Activated CD4-positive, alpha-beta T cell treated with anti-CD3 and anti-CD28 coated beads, Interleukin-2, Interleukin-4, amounts not matched to agents 100 ng/mL and 50 ng/mL, durations not matched to agents 16 hours and 8 hours (primary cell): ENCODE data around the gene NOX3.

Experiments
- DNase-seq: peaks from one replicate; pipeline ENCODE4 v3.0.0-alpha.2; 2020; ENCODE audit warnings: low spot score

Gene NOX3

GRCh38 chr6:155434096-155434495 lies 21.5 kb downstream of the NOX3 start:
- DNase-seq = no peak

DNA sequence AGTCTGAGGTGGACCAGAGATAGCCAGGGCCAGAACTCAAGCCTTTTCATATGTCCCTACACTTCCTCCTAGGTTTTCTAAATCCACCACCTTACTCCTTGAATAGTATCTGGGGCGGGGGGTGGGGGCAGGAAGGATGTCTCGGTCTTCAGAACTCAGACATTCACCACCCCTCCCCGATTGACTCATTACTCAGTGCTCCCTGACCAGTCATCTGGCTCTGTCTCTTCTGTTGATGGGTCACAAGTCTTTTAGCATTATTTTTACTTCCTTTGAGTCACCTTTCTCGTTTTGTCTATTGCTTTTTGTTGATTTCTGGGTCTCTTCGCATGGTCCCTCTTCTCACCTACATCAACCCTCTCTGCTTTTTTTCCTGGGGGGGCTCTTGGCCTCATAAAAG lies 23.3 kb downstream of the NOX3 start:
- DNase-seq = peak; percentile 40

- DNase-seq = no peak
These were observed 26.2 kb downstream of the NOX3 start for GRCh38 chr6:155429321-155429893.

DNA sequence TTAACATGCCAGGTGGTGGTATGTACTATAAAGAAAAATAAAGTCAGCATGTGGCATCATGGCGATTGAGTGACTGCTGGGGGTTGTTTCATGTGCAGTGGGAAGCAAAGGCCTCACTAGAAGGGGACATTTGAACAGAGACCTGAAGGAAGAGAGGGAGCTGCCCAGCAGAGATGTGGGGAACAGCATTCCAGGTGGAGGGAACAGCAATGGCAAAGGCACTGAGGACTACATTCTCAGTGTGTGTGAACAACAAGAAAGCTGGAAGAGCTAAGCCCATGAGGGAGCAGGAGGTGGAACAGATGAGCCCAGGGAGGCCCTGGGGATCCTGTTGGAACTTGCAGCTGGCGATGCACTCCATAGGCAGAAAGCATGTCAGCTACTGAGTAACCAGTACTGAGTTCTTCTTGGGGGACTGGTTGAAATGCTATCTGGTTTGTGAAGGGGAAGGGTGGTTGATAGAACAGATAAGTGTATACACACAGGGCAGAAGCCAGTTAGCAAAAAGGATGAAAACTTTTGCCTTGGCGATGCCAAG lies 29.2 kb downstream of the NOX3 start:
- DNase-seq = no peak

DNA sequence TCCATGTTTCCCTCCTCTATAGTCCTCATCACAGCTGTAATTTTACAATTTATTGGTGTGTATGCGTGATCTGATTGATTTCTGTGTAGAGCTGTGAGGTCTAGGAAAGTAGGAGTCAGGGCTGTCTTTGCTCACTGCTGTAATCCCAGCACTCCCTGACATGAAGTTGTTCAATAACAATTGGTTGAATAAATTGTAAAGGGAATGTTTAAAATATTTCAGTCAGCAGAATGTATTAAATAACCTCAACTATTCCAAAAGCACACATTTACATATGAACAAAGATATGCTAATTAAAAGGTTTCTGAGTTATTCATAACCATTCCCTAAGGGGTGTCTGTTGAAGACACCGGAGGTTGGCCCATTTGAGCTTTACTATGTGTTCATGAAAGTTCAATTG lies 31.5 kb downstream of the NOX3 start:
- DNase-seq = no peak

DNA sequence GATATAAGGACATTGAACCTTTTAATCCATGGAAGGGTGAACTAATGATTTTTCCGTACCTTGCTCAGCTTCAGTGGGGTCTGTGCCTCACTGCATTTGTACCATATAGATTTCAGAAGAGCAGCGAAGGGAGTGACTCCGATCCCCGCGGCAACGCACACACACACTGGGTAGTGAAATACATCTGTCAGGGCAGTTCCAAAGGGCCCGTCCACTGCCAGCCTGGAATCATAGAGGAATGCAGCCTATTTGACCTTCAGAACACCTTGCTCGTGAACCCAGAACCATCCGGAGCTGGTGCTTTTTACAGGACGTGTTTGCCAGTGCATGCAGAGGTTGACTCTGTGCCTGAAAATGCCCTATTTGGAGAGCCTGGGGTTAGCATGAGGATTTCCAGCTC lies 33.0 kb downstream of the NOX3 start:
- no peak for DNase-seq

DNA sequence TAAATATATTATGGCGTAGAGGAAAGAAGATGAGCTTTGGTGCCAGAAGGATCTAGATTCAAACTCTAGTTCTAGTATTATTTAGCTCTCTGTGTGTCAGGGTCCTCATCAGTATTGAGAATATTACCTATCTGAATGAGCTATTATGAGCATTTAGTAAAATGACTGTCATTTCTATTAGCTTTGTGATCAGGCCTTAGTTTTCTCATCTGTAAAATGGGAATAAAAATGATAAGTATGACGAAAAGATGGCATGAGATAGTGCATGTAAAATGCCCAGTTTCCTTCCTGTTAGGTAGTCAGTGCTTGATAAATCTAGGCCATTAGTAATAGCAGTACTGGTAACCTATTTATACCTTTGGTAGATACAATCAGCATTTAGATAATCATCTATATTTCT lies 35.1 kb downstream of the NOX3 start:
- DNase-seq = peak; percentile 15

GRCh38 chr6:155419161-155419560 lies 36.5 kb downstream of the NOX3 start:
- no peak for DNase-seq

DNA sequence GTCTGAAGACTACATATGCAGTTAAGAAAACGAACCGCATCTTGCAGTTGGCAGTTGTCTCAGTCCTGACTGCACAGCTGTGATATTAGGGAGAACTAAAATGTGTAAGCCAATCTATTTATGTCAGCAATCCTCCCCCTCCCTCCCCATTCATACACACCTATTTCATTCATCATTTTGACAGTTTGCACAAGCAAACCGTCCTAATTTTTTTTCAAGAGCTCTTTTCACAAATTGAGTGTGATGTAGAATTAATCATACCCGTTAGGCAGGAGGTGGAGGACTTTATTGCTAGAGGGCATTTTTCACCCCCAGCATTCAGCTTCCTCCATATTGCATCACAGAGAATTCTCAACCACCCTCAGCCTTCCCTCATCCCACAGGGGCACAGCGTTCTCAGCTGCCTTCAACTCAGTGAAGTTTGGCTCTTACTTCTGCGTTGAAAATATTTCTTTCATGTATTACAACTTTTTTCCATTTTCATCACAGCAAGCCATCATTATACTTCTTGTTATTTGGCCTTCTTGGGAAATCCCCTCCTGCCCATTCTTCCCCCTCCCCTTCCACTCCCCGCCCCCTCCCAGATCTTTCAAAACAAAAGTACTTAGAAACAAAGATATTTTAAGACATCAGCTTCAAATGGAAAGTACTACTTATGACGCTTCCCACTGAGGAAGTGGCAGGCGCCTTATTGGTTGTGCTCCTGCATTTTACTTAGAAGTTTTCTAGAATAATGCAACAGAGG lies 37.5 kb downstream of the NOX3 start:
- peak; percentile 80 for DNase-seq

DNA sequence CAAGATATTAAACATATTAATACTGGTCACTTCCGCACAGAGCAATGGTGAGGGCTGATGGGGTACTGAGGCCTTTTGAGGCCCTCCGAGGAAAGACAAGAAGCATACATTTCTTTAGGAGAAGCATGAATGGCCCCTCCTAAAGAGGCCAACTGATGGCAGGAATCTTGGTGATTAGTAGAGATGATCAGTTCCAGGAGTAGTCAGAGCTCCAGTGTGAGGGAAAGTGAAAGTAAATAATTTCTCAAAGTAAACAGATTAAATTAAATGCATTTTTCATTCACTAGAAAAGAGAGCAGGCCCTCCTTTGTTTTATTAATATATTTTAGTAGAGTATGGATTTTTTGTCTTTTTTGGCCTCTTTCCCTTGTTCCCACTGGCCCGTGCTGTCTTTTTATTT lies 38.2 kb downstream of the NOX3 start:
- DNase-seq = peak; percentile 24

DNA sequence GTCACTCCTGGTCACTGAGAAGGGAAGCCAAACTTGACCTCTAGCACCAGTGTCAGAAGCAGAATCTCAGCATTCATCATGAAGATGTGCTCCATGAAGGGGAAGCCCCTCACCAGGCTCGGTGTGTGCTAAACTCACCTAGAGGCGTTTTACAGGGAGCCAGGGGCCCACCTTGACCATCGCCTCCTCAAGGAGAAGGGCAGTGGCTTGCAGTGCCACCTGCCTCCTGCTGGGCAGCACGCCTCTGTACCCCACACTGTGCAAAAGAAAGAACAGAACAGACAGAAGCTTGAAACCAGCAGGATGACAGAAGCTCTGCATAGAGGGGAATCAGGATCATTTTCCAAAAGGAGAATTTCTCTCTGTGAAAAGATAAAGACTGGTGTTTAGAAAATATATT lies 39.7 kb downstream of the NOX3 start:
- no peak for DNase-seq

DNA sequence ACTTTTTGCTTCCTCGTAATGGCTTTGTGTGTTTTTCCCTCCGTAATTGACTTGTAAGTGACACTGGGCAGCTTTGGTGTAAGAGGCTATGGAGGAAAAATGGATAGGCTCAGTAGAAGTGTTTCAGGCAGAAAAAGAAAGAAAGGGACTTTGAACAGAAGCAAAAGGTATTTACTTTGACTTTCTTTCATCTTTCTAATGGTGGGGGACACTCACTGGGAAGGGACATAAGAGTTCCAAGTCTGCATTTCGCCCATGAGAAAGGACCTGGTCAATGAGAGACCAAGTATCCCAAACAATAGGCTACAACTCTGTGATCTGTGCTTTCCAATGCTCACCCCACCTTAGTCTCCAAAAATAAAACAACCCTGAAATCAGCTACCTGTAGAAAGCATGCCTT lies 41.6 kb downstream of the NOX3 start:
- no peak for DNase-seq

DNA sequence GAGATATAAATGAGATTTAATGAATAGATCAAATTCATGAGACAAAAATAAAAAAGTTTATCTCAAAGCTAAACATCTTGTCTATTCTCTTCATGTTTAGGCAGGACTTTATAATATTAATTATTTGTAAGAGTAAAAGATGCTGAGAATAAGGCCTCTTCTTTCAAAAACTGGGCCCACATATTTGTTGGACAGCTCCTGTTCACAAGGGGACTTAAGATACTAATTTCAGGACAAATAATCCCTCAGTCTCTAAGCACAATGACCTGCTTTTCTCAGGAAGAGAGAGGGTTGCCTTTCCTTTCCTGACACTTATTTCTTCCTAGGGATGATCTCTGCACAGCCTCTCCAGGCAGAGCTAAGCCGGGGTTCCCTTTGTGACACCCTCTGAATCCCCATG lies 43.3 kb downstream of the NOX3 start:
- DNase-seq = no peak

- DNase-seq = no peak
These were observed 44.2 kb downstream of the NOX3 start for GRCh38 chr6:155411154-155412052.

GRCh38 chr6:155409391-155409790 lies 46.2 kb downstream of the NOX3 start:
- no peak for DNase-seq

DNA sequence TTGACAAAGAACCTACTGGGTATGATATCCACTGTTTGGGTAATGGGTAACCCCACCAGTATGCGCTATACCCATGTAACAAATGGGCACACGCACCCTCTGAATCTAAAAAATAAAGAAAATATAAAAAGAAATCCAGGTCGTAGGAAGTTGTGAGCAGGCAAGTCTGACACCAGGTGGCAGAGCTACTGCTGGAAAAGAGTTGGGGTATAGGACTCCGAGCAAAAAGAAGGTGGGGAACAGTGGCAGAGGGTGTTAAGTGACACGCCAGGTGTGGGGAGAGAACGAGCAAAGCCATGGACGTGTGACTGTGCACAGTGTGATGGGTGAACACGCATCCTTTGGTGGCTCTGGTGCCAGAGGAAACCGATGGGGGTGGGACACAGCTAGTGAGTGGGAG lies 46.7 kb downstream of the NOX3 start:
- DNase-seq = no peak

- no peak for DNase-seq
These were observed 47.4 kb downstream of the NOX3 start for GRCh38 chr6:155408231-155408630.

GRCh38 chr6:155406801-155407200 lies 48.8 kb downstream of the NOX3 start:
- DNase-seq = no peak

DNA sequence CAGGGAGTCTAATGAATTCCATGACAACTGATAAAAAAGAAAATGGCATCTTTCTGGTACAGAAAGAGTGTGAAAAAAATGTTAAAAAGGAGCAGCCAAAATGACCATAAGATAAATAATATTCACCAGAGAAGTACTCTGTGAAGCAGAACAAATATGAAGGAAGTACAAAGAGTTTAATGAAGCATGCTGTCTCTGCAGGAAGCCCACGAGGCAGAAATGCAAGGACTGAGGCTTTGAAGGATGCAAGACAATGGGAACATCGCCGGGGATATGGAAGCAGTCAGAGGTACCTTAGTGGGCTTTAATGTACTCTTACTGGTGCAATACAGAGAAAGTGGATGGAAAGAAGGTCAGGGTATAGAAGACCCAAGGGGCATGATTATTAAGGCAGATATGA lies 50.7 kb downstream of the NOX3 start:
- no peak for DNase-seq

- no peak for DNase-seq
These were observed 52.9 kb downstream of the NOX3 start for GRCh38 chr6:155402656-155403304.

DNA sequence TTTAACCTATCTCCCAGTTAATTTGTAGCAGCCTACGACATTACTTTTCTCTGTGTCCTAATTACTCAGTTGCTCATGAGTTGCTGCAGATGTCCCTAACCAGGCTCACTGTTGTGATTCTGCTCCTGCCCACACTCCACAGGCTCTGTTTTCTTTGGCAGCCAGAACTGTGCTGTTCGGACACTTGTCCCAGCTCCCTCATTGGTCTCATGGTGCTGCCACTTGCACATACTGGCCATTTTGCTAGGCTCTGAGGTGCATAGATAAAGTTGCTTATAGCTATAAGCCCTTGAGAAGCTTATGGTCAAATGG lies 55.0 kb downstream of the NOX3 start:
- no peak for DNase-seq
